Erythroblast (primary cell): ENCODE results near the gene LILRA5.

ENCODE experiments used
- GATA1 ChIP-seq: IDR thresholded peaks from 2 replicates; pipeline ENCODE4 v1.6.1; 2011; ENCODE audit warnings: low read depth, mild to moderate bottlenecking, control low read depth, low read length, moderate library complexity
- POLR2A ChIP-seq: IDR thresholded peaks from 2 replicates; pipeline ENCODE4 v1.6.1; 2011; ENCODE audit warnings: mild to moderate bottlenecking, low read length

GRCh38 chr19:54307389-54308020 is 5.5 kb downstream of the LILRA5 start:
- no peak for TF ChIP-seq POLR2A
- no peak for TF ChIP-seq GATA1
